SKM-1 treated with dmso at 0.1 percent for 144 hours (cell line): ENCODE measurements around the gene RUNX1.
"Not testable (repeated sequence)": the region's sequence is repeated elsewhere in the genome, so short reads cannot be mapped to it uniquely, and the experiment has no call there.

Experiments
- DNase-seq: peaks from one replicate; lab custom pipeline; 2025; ENCODE audit not compliant: unreplicated experiment; lab: John Stamatoyannopoulos, UW

Gene RUNX1

GRCh38 chr21:34994766-34995631, 54.1 kb downstream of the RUNX1 start:
- no peak for DNase-seq

- DNase-seq = not testable (repeated sequence)
These were observed 55.6 kb downstream of the RUNX1 start for GRCh38 chr21:34993521-34993921.

- DNase-seq = no peak
These were observed 56.2 kb downstream of the RUNX1 start for GRCh38 chr21:34992736-34993398.

- DNase-seq = no peak
These were observed 56.9 kb downstream of the RUNX1 start for GRCh38 chr21:34992180-34992579.

GRCh38 chr21:34991366-34991957, 57.6 kb downstream of the RUNX1 start:
- DNase-seq = no peak

GRCh38 chr21:34990842-34991241, 58.3 kb downstream of the RUNX1 start:
- DNase-seq = no peak

GRCh38 chr21:34989337-34990151, 59.6 kb downstream of the RUNX1 start:
- DNase-seq = no peak

GRCh38 chr21:34988625-34989024, 60.5 kb downstream of the RUNX1 start:
- DNase-seq = no peak

GRCh38 chr21:34988139-34988538, 61.0 kb downstream of the RUNX1 start:
- DNase-seq = no peak

- no peak for DNase-seq
These were observed 61.5 kb downstream of the RUNX1 start for GRCh38 chr21:34987501-34988072.

- DNase-seq = no peak
These were observed 62.3 kb downstream of the RUNX1 start for GRCh38 chr21:34986561-34987500.

- DNase-seq = no peak
These were observed 64.6 kb downstream of the RUNX1 start for GRCh38 chr21:34984356-34985058.

GRCh38 chr21:34983680-34984086, 65.4 kb downstream of the RUNX1 start:
- peak; percentile 22 for DNase-seq

- no peak for DNase-seq
These were observed 67.3 kb downstream of the RUNX1 start for GRCh38 chr21:34981791-34982190.

GRCh38 chr21:34980423-34981115, 68.5 kb downstream of the RUNX1 start:
- no peak for DNase-seq

GRCh38 chr21:34979383-34979782, 69.7 kb downstream of the RUNX1 start:
- no peak for DNase-seq

GRCh38 chr21:34977333-34977732, 71.8 kb downstream of the RUNX1 start:
- DNase-seq = no peak

- DNase-seq = no peak
These were observed 74.7 kb downstream of the RUNX1 start for GRCh38 chr21:34974162-34974981.
